GM18951 (cell line): Measurements from ENCODE around the gene TMPRSS9.

Experiments
- POLR2A ChIP-seq: IDR thresholded peaks from 4 replicates; pipeline ENCODE4 v1.6.1; 2011; ENCODE audit warnings: mild to moderate bottlenecking; ENCODE audit not compliant: insufficient read length, insufficient read depth; ENCODE audit errors: extremely low read depth
- in situ Hi-C: fragments of 300-500 bp; cut with MboI; formaldehyde crosslinking; loops from one replicate; pipeline ENCODE4 v1.12.0; 2022; ENCODE audit warnings: low sequenced_read_pairs, mixed read lengths, inconsistent platforms; ENCODE audit not compliant: unreplicated experiment

Gene TMPRSS9

DNA sequence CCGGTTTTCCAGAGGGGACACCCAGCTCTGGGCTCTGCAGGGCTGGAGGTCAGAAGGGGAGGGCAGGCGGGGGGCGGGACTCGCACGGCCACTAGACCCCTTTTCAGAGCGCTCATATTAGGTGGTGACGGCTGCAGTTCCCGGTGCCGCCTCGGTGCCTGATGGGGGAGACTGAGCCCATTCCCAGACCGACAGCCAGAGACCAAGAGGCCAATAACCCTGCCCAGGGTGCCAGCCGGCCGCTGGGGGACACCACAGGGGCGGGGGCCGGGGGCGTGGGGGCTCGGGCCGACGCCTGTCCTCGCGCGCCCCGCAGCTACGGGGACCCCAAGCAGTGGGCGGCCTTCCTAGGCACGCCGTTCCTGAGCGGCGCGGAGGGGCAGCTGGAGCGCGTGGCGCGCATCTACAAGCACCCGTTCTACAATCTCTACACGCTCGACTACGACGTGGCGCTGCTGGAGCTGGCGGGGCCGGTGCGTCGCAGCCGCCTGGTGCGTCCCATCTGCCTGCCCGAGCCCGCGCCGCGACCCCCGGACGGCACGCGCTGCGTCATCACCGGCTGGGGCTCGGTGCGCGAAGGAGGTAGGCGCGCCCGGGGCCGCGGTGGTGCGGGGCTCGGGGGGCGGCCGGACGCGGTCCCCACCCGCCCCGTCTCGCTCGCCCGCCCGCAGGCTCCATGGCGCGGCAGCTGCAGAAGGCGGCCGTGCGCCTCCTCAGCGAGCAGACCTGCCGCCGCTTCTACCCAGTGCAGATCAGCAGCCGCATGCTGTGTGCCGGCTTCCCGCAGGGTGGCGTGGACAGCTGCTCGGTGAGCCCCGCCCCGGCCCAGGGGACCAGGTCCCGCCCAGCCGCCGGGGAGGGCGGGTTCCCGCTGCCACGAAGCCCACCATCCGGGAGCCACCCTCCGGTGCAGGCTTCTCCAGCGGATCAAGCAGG, 64.9 kb downstream of the TMPRSS9 start:
- in situ Hi-C loops: no loop called here
- TF ChIP-seq POLR2A: no peak

DNA sequence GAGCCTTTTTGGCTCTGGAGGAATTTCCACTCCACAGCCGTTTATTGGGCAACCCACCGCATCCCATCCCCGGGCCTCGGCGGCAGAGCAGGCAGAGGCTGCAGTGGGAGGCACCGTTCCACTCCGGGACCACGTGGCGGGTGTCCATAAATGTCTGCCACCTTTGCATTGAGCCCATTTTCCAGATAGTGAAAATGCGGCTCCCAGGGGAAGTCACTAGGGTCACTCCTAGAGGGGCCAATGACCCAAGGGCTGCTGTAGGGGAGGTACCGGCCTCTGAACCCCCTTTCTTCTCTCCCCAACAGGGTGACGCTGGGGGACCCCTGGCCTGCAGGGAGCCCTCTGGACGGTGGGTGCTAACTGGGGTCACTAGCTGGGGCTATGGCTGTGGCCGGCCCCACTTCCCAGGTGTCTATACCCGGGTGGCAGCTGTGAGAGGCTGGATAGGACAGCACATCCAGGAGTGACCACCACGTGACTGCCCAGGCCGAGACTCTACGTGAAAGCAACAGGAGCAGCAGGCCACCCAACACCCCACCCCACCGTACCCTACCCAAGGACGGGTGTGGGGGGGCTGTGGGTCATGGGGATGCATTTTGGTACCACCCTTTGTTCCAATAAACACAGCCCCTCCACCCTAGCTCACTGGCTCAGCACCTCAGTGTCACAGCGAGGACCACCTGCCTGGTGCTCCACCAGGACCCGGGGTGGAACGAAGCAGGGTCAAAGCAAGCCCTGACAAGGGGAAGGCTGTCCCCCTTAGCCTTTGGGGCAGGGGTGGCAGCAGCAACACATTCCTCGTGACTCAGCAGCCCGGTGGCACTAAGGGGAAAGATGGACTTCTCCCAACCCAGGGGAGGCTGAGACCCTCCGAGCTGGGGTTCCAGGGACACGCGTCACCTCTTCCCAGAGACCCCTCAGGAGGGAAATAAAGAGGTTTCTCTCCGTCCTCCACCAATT, 65.8 kb downstream of the TMPRSS9 start:
- in situ Hi-C loops: no loop called here
- TF ChIP-seq POLR2A: no peak

DNA sequence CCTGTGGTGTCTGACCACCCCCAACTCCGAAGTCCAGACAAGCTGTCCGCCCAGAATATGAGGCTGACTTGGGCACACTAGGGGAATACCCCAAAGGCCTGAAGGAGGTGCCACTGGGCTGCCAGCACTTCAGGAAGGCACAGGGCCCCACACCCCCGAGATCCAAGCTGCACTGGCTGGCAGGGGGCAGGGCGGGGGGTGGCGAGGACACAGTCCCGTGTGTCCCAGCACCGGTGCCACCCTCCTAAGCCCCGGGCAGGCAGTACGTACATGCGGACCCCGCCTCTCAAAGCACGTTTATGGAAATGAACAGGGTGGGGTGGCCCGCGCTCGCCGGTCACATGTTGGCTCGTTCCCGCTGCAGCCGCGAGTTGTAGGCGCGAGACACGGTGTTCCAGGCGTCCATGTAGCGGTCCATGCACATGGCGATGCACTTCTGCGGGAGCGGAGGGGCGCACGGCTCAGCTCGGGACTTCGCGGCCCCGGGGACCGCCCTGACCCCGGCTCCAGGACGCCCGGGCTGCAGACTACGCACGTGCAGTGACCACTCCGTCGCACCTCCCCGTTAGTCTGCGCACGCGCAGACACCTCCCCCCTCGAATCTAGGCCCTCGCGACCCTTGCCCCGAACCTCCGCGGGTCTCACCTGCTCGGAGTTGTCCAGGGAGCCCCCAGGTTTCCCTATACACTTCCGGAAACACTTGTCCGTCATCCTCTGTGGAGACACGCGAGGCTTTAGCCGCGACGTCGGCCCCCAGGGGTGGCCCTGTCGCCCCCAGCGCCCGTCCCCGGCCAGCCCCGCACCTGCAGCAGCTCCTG, 66.8 kb downstream of the TMPRSS9 start:
- TF ChIP-seq POLR2A: no peak
- in situ Hi-C loops: no loop called here

DNA sequence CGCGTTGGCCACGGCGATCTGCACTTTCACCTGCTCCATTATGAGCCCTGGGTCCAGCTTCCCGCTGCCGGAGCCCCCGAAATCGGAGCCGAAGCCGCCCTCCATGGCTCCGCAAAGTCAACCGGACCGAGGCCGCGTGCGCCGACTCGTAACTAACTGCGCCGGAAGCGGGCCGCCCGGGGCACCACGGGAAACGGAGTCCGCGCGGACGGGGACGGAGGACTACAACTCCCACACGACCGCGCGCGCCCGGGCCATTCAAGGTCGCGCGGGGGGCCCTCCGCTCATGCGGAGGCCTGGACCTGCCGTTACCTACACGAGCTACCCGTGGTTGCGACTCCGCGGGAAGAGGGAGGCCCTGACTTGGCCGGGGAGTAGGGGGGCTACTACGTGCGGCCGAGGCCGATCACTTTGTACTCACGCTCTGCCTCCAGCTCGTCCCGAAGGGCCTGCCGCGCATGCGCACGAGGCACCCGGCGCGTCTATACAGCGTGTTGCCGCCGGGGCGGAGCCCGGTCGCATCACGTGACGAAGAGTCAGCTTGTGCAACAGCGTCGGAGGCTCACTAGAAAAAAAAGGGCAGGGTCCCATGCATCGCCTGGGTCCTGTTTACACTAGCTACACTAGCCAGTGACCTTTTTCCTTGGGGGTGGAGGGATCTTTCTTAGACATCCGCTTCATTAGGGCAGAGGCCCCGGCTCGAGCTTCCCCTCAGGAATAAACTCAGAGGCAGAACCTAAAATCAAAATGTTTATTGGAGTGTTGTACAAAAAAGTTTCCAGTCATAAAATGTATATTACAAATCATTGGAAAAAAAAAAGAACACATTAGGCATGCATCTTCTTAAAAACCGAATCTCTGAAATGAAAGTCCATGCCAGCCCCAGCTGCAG, 67.6 kb downstream of the TMPRSS9 start, which contains the start of gene TIMM13:
TIMM13 (minus strand) TSS at position 158 of the 892 bp plus-strand sequence; CDS start at position 105, 53 bp downstream.
- peak; percentile 78 for TF ChIP-seq POLR2A

DNA sequence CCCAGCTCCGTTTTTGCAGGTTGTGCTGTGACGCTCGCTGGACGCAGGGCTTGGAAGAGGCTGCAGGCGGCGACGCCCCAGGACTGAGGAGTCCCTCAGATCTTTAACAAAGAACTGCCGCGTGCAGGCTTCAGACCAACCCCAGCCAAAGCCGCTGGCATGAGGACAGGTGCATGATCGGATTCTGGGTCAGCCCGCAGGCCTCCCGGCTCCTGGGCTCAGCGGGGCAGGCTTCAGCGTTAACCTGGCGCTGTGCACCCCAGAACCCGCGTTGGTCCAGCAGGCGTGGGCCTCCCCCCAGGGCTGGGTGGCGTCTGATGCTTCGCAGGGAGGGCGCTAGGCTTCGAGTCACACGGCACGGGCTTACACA, 68.2 kb downstream of the TMPRSS9 start:
- no peak for TF ChIP-seq POLR2A
- in situ Hi-C loops: no loop called here

More for the DNA sequence above, 67.6 kb downstream of the TMPRSS9 start, which contains the start of gene TIMM13:
- in situ Hi-C loops: no loop called here

DNA sequence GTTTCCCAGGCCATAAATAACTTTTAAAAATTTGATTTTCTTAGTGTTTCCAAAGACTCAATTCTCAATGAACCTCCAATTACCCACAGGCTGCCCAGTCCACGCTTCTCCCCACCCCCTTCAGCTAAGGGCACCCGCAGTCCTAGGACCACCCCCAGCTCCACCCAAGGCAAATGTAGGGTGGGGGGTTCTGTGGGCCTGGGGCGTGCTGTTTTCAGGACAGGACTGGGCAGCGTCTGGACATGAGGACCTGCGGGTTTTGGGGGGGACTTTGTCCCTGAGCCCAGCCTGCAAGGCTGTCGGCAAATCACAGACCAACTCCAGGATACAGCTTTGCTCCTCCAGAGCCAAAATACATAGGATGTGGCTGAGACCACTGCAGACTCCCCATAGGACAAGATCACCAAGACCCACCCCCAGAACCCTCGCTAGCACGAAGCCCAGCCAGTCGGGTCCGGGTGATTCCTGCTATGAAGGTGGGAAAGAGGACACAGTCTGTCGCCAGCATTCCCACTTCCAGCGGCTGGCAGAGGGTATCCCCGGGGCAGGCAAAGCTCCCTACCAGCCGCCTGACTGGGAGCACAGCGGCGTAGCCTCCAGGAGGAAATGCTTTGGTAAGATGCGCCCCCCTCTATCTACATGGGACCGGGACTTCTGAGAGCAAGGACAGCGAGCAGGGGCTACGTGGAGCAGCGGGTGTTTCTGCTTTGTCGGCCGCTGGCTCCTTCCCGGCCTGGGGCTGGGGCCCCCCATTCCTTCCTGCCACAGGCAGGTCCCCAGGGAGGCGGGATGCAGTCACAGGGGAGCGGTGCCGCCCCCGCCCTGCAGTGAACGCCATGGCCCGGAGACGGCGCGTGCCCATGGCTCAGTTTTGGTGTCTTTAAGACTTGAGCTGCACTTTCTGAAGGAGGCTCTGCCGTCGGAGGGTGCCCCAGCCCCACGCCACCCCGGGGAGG, 69.0 kb downstream of the TMPRSS9 start:
- in situ Hi-C loops: no loop called here
- no peak for TF ChIP-seq POLR2A

DNA sequence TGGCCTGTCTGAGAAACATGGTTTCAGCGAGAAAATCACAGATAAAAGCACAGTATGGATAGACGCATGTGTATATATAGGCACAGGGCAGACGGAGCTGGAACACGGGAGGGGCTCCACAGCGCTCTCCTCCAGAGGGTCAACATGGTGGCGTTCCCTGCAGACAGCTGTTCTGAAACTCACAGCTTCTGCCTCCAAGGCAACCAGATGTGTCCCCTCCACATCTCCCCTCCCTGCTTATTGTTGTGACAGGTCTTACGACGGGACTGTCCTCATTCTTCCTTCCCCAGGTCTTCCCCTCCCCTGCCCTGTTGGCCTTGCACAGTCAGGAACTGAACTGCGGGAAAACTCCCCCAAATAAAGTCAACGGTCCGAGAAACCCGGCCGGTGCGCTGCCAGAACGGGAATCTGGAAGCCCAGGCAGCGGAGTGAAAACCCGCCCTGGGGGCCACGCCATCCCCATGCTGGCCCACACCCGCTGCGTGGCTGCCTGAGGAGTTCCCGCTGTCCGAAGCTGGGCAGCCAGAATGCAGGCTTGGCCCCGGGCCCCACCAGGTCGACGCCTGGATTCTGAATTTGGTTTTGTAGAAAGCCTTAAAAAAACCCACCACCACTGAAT, 70.0 kb downstream of the TMPRSS9 start:
- in situ Hi-C loops: no loop called here
- no peak for TF ChIP-seq POLR2A

DNA sequence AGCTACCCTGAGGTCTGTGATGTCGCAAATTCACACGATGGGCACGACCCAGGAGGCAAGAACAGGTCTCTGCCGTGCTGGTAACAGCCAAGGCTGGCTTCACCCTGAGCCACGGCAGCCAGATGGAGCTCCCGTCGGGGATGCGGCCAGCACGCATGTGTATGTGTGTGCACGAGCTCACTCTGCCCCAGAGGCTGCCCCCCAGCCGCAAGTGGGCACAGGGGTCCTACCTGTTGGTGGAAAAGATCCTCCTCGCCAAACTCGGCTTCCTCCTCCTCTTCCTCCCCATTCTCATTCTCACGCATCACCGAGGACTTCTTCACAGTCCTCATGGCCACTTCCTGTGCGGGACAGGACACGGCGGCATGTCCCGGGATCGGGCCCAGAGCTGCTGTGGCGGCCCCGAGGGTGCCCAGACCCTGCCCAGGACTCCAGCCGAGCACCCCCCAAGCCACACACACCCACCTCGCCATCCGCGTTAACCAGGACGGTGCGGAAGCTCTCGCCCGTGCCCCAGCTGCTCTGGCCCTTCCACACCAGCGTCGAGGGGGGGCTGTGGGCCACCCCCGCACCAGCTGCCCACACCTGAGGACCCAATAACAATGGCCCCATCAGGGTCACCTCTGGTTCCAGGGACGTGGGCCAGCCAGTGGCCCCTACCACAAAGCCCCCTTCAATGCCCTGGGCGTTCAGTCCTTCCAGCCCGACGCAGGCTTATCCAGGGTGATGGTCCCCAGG, 71.4 kb downstream of the TMPRSS9 start:
- TF ChIP-seq POLR2A: no peak
- in situ Hi-C loops: no loop called here

DNA sequence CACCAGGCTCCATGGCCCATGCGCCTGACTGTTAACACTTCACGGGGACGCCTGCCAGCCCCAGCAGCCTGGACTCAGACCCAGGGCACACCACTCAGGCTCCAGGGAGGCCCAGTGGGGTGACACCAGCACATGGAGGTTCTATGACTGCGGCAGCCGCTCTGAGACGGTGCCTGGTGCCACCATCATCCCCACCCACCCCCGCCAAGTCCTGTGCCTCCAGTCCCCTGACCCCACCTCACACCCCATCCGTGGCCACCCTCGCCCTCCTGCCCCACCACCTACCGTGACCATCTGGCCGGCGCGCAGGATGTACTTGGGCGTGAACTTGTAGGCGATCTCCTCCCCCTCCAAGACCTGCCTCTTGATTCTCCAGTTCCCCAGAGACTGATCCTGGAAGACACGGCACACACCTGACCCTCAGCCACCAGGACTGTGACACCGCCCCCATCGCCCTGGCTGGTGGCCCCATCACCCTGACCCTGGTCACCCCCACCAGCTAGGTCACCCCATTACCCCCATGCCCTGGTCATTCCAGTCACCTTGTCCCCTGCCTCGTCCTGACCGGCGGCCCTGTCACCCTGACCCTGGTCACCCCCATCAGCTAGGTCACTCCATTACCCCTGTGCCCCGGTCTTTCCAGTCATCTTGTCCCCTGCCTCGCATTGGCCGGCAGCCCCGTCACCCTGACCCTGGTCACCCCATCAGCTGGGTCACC, 72.2 kb downstream of the TMPRSS9 start:
- TF ChIP-seq POLR2A: no peak
- in situ Hi-C loops: no loop called here

DNA sequence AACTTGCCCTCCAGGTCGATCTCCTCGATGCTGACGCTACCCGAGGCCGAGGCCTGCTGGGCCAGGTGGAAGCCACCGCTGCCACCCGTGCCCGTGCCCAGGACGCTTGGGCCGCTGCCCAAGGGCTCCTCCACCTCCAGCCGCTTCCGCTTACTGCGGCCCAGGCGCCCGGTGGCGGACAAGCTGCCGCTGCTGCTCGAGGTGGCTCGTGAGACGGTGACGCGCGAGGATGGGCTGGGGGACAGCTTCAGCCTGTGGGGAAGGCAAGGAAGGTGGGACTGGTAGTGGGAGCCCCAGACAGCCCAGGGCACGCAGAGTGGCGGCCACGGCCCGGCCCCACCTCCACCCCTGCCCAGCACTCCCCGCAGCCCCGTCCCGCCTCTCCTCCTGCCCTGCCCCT, 73.8 kb downstream of the TMPRSS9 start:
- TF ChIP-seq POLR2A: no peak
- in situ Hi-C loops: no loop called here
